Pancreas (tissue), 10 donors: Measurements from ENCODE around the gene ZCCHC17. TPM values are rescaled to one million over a fixed set of nuclear protein-coding genes. Genes with fewer than 3 reads are reported as not detected.

Experiments used
- ATAC-seq, 4 donors: fragments of 200-7000 bp; cut with Tn5 transposase; one replicate each; pipeline versions ENCODE4 v1.8.0 to v1.9.1; 2020; ENCODE audit warnings: mild to moderate bottlenecking in 4 of 4, moderate library complexity in 4 of 4
- DNase-seq, 6 donors: peaks; one replicate each; pipeline ENCODE4 v3.0.0-alpha.2; 2020
- FAIRE-seq: peaks from 2 replicates; lab custom pipeline; 2012; peaks lifted over from hg19 to GRCh38; lab: Jason Lieb, UNC
- H3K27ac ChIP-seq, 4 donors: fragments of 200-600 bp; sonication (generic); 1 replicate in 3 of 4; 2 replicates in 1 of 4; pipeline versions ENCODE4 v1.5.0 to v1.8.0; 2020
- H3K27me3 ChIP-seq, 4 donors: fragments of 200-600 bp; one replicate each; pipeline ENCODE4 v1.8.0; 2021
- H3K36me3 ChIP-seq, 3 donors: fragments of 200-600 bp; sonication (generic) in 1 of 3; one replicate each; pipeline versions ENCODE4 v1.5.0 to v1.8.0; 2020 to 2021
- H3K4me1 ChIP-seq, 3 donors: fragments of 200-600 bp; one replicate each; pipeline ENCODE4 v1.8.0; 2021
- H3K4me3 ChIP-seq, 4 donors: fragments of 200-600 bp; sonication (generic) in 2 of 4; one replicate each; pipeline versions ENCODE4 v1.5.0 to v1.8.0; 2020 to 2021
- H3K9me3 ChIP-seq, 4 donors: fragments of 200-600 bp; one replicate each; pipeline ENCODE4 v1.8.0; 2021
- WGBS, 2 donors: extraction: QIAGEN DNeasy Blood & Tissue Kit; methylation state at CpG; one replicate each; pipeline ENCODE4 v1.1.7; 2013; 5-methylcytosine and 5-hydroxymethylcytosine counted together
- intact Hi-C, 3 donors: fragments of 100-400 bp; cut with DNase I; formaldehyde crosslinking; loops; one replicate each; pipeline versions ENCODE4 v1.11.1 to v1.14.2; 2022
- polyA plus RNA-seq, 2 donors: library from polyadenylated mRNA; stranded (reverse); fragments of 200-250 nt; gene quantifications; one replicate each; pipeline ENCODE4 v1.2.3, GENCODE V29; 2013
- total RNA-seq, 6 donors: library from RNA; stranded (reverse); fragmentation: NEBNext Ultra II Directional in 4 of 6; extraction: Animal tissue kit (Norgen Biotek cat#: 25700) in 4 of 6; gene quantifications; one replicate each; pipeline versions ENCODE4 v1.2.1 to v1.2.4, GENCODE V29; 2021 to 2023
- TF ChIP-seq, protein P1 (sequence below), 4 donors: fragments of 200-600 bp; sonication (generic) in 3 of 4; IDR thresholded peaks; one replicate each; pipeline versions ENCODE4 v1.5.0 to v1.8.0; 2021; ENCODE audit warnings: antibody characterized with exemption in 4 of 4
- donor health status: healthy with polysubstance abuse.
- donor health status: DM: no; HTN: no; CAD: no; lungs with moderate emphysema.
- donor health status: DM: no; HTN: no; CAD: no.
- donor health status: control.
- donor health status: control.
- donor health status: Bipolar disorder and iron deficiency.
- donor health status: DM: yes; HTN: yes; CAD: no.
- donor health status: DM: no; HTN: no; CAD: no.
- donor health status: DM: no; HTN: no; CAD: no.
- donor health status: DM: yes; HTN: yes; CAD: no.

The ZCCHC17 gene
- total and polyA plus RNA-seq, 8 donors, result 5.6 to 20.3 (median 9.5) TPM

DNA sequence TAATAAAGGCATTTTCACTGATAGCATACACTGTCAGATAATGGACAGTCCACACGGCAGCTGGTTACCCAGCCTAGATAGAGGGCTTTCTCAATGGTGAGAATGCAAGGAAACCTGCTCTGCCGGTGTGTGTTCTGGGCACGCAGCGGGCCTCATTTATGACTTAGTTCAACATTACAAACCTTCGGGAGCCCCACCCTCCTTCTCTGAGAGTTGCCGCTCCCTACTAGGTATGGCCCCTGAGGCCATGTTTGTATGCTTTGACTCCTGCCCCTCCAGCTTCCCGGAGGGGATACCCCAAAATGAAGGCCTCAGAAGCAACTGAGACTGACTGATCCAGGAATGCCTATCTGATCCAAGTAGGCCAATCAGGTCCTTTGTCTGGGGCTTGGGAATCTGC, 93.2 kb downstream of the ZCCHC17 start:
- no peak overlapping the region for H3K4me3 ChIP-seq
- H3K27ac ChIP-seq, result no peak overlapping the region
- intact Hi-C loops, result loop anchor here in 1 of 3 donors (10.0 kb wide), 1 partner anchor 155 kb away; no protein-coding TSS in a partner anchor
- FAIRE-seq (no peak), DNase-seq (no peak), ATAC-seq (no peak)
- WGBS, 2 donors, result 70 to 74% methylated on average over 7 of the region's 7 CpGs
- H3K27me3 ChIP-seq, result no peaks in the 10 kb centered on the region
- H3K4me1 ChIP-seq, result no peaks in the 10 kb centered on the region
- no peaks in the 10 kb centered on the region for H3K36me3 ChIP-seq
- no peaks in the 10 kb centered on the region for H3K9me3 ChIP-seq
- TF ChIP-seq, protein P1, sequence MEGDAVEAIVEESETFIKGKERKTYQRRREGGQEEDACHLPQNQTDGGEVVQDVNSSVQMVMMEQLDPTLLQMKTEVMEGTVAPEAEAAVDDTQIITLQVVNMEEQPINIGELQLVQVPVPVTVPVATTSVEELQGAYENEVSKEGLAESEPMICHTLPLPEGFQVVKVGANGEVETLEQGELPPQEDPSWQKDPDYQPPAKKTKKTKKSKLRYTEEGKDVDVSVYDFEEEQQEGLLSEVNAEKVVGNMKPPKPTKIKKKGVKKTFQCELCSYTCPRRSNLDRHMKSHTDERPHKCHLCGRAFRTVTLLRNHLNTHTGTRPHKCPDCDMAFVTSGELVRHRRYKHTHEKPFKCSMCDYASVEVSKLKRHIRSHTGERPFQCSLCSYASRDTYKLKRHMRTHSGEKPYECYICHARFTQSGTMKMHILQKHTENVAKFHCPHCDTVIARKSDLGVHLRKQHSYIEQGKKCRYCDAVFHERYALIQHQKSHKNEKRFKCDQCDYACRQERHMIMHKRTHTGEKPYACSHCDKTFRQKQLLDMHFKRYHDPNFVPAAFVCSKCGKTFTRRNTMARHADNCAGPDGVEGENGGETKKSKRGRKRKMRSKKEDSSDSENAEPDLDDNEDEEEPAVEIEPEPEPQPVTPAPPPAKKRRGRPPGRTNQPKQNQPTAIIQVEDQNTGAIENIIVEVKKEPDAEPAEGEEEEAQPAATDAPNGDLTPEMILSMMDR (IDR thresholded peaks at IDR 0.05), result no peak

DNA sequence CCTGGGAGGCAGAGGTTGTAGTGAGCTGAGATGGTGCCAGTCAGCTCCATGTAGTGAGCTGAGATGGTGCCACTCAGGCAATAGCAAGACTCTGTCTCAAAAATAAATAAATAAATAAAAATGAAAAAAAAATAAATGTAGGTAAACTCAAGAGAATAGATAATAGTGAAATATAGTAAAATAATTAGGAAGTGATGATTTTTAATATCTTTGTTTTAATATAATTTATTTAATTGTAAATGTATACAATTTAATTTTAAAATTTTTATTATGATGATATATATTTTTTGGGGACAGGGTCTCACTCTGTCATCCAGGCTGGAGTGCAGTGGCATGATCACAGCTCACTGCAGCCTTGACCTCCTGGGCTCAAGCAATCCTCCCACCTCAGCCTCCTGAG, 96.6 kb downstream of the ZCCHC17 start:
- H3K36me3 ChIP-seq, result no peaks in the 10 kb centered on the region
- ATAC-seq (no peak), DNase-seq (no peak), FAIRE-seq (no peak)
- TF ChIP-seq, protein P1 (IDR thresholded peaks at IDR 0.05), result no peak
- H3K27me3 ChIP-seq, result no peaks in the 10 kb centered on the region
- no peak overlapping the region for H3K4me3 ChIP-seq
- H3K9me3 ChIP-seq, result no peaks in the 10 kb centered on the region
- H3K4me1 ChIP-seq, result no peaks in the 10 kb centered on the region
- H3K27ac ChIP-seq, result no peak overlapping the region
- intact Hi-C loops, result loop anchor here in 1 of 3 donors (10.0 kb wide), 1 partner anchor 151 kb away; no protein-coding TSS in a partner anchor

DNA sequence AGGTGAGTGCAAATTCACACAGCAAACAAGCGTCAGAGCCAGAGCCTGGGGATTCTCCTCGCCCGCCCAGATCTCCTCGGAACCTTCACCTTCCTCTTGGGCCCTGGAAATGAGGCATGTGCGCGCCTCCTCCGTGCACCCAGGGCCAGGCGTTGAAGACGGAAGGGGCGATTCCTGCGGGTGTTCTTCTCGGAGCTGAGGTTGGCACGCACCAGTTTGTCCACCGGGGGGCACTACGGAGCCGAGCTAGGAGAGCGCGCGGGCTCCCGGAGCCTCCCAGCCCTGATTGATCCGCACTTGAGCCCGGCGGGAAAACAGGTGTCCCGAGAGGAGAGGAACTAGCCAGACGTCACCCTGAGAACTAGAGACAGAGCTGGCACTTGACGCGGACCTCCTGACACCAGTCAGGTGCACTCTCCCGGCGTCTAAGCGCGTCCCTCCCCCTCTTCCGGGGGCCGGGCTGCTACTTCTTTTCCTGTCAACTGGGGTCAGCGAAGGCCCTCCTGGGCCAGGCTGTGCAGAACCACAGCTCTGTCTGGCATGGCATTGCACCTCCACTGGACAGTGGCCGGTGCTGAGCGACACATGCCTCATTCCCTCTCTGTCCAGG, 97.9 kb downstream of the ZCCHC17 start:
- TF ChIP-seq, protein P1 (IDR thresholded peaks at IDR 0.05), result peak; percentile 86 to 93 (median 88)
- FAIRE-seq (peak; percentile 20), DNase-seq (peak; percentile 77 to 96 (median 89)), ATAC-seq (peak; percentile 98 to 99 (median 99))
- no peaks in the 10 kb centered on the region for H3K4me1 ChIP-seq
- peak overlapping the region in 2 of 4 donors; percentile 21 to 31 for H3K4me3 ChIP-seq
- no peaks in the 10 kb centered on the region for H3K9me3 ChIP-seq
- WGBS, 2 donors, result 1% methylated on average over 36 of the region's 36 CpGs
- intact Hi-C loops, result loop anchor here in 2 of 3 donors (5.0 to 10.0 kb wide), 2 partner anchors 150 to 153 kb away; no protein-coding TSS in a partner anchor
- no peak overlapping the region for H3K27ac ChIP-seq
- no peaks in the 10 kb centered on the region for H3K36me3 ChIP-seq
- H3K27me3 ChIP-seq, result no peaks in the 10 kb centered on the region

DNA sequence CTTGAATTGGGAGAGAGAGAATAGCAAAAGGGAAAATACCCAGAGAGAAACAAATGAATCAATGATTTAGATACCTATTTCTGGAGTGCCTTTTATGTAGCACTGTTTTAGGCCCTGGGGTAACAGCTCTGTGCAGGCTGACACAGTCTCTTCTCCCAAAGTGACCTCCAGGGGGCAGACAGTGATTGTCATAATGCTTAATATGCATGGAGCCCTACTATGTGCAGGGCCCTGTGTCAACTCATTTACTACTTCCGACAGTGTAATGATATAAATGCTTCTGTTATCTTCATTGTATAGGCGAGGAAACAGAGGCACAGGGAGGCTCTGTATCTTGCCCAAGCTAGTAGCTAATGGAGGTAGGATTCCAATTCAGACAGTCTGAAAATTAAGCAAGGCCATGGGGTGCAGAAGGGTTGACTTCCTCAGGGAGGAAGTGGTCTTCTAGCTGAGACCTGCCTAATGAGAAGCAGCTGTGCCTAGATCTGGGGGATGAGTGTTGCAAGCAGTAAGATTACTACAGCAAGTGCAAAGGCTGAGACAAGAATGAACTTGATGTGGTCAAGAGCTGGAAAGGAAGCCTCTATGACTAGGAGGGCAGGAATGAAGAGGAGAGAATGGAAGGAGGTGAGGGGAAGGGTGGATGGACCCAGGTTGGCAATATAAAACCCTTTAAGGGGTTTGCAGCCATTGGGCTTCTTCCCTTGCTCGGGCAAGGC, 100.0 kb downstream of the ZCCHC17 start:
- FAIRE-seq (no peak), ATAC-seq (no peak), DNase-seq (no peak)
- intact Hi-C loops, result loop anchor here in 2 of 3 donors (5.0 to 10.0 kb wide), 2 partner anchors 148 to 151 kb away; no protein-coding TSS in a partner anchor
- no peaks in the 10 kb centered on the region for H3K4me1 ChIP-seq
- no peak overlapping the region for H3K4me3 ChIP-seq
- H3K27ac ChIP-seq, result no peak overlapping the region
- TF ChIP-seq, protein P1 (IDR thresholded peaks at IDR 0.05), result no peak
- H3K9me3 ChIP-seq, result no peaks in the 10 kb centered on the region
- no peaks in the 10 kb centered on the region for H3K36me3 ChIP-seq
- no peaks in the 10 kb centered on the region for H3K27me3 ChIP-seq
- WGBS, 2 donors, result 84 to 90% methylated on average over 3 of the region's 3 CpGs
